ENCODE measurements around the gene COMT.

GRCh38 chr22:20015187-20015625 lies 73.6 kb downstream of the COMT start:
- TF ChIP-seq EZH2 (IDR thresholded peaks at IDR 0.05; ENCODE audit: insufficient read depth, poor library complexity, severe bottlenecking) (no peak), EZH2phosphoT487 (IDR thresholded peaks at IDR 0.05; ENCODE audit: insufficient read depth, low read depth) (no peak)
